ENCODE measurements around the gene LDLRAD4.

DNA sequence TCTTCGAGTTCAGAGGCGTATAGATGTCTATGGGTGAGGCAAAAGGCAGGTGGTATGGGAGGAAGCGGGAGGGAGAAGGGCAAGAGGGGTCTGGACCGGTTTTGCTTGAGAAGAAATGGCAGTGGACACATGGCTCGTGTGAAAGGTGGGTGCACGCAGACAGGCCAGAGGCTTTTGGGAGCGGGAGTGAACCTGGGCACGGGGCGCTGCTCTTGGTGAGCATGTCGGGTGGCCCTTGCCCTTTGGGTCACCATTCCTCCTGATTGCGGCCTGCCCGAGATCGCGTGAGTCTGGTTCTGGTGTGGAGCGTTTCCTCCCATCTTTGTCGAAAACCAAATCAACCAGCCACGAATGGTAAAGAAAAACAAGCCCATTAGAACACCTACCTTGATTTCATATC is 12.6 kb downstream of the LDLRAD4 start:
- TF ChIP-seq, protein P1, sequence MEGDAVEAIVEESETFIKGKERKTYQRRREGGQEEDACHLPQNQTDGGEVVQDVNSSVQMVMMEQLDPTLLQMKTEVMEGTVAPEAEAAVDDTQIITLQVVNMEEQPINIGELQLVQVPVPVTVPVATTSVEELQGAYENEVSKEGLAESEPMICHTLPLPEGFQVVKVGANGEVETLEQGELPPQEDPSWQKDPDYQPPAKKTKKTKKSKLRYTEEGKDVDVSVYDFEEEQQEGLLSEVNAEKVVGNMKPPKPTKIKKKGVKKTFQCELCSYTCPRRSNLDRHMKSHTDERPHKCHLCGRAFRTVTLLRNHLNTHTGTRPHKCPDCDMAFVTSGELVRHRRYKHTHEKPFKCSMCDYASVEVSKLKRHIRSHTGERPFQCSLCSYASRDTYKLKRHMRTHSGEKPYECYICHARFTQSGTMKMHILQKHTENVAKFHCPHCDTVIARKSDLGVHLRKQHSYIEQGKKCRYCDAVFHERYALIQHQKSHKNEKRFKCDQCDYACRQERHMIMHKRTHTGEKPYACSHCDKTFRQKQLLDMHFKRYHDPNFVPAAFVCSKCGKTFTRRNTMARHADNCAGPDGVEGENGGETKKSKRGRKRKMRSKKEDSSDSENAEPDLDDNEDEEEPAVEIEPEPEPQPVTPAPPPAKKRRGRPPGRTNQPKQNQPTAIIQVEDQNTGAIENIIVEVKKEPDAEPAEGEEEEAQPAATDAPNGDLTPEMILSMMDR (conservative IDR thresholded peaks at IDR 0.05) = no peak
- TF ChIP-seq EZH2 (IDR thresholded peaks at IDR 0.05; ENCODE audit: low read depth) = no peak

Measured in PC-9 (cell line).